GM12801 (cell line): Measurements from ENCODE around the gene SAP130.

Source experiments
- TF ChIP-seq, protein P1 (sequence below): IDR thresholded peaks from one replicate; pipeline ENCODE4 v1.5.1; 2011; ENCODE audit warnings: control low read depth; ENCODE audit not compliant: insufficient read length; ENCODE audit errors: extremely low read depth

SAP130 gene

GRCh38 chr2:128038411-128038810 lies 10.6 kb upstream of the SAP130 start:
- TF ChIP-seq, protein P1, sequence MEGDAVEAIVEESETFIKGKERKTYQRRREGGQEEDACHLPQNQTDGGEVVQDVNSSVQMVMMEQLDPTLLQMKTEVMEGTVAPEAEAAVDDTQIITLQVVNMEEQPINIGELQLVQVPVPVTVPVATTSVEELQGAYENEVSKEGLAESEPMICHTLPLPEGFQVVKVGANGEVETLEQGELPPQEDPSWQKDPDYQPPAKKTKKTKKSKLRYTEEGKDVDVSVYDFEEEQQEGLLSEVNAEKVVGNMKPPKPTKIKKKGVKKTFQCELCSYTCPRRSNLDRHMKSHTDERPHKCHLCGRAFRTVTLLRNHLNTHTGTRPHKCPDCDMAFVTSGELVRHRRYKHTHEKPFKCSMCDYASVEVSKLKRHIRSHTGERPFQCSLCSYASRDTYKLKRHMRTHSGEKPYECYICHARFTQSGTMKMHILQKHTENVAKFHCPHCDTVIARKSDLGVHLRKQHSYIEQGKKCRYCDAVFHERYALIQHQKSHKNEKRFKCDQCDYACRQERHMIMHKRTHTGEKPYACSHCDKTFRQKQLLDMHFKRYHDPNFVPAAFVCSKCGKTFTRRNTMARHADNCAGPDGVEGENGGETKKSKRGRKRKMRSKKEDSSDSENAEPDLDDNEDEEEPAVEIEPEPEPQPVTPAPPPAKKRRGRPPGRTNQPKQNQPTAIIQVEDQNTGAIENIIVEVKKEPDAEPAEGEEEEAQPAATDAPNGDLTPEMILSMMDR = no peak

GRCh38 chr2:128037649-128038048 lies 9.8 kb upstream of the SAP130 start:
- TF ChIP-seq, protein P1 = no peak

- TF ChIP-seq, protein P1 = no peak
Observed at GRCh38 chr2:128036748-128037607, 9.1 kb upstream of the SAP130 start.

- TF ChIP-seq, protein P1 = no peak
Observed at GRCh38 chr2:128032092-128032491, 4.2 kb upstream of the SAP130 start.

DNA sequence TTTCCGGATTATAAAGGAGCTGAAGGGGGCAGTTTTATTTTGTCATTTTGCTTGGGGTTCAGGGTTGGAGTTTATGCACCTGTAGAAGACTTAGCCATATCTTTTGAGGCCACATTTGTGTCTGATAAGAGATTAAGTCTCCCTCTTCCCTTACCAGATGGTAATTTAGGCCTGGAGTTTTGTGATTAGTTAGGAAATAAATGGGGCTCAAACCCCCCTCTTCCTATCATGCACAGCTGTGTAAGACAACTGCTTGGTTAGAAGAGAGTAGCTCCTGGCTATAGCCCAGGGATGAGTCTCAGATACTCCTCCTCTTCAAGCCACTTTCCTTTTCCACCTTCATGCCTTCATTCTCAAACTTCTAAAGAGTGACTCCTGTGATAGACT lies 802 bp upstream of the SAP130 start:
- TF ChIP-seq, protein P1 = no peak

GRCh38 chr2:128027278-128027800 lies 520 bp downstream of the SAP130 start:
- TF ChIP-seq, protein P1 = no peak

DNA sequence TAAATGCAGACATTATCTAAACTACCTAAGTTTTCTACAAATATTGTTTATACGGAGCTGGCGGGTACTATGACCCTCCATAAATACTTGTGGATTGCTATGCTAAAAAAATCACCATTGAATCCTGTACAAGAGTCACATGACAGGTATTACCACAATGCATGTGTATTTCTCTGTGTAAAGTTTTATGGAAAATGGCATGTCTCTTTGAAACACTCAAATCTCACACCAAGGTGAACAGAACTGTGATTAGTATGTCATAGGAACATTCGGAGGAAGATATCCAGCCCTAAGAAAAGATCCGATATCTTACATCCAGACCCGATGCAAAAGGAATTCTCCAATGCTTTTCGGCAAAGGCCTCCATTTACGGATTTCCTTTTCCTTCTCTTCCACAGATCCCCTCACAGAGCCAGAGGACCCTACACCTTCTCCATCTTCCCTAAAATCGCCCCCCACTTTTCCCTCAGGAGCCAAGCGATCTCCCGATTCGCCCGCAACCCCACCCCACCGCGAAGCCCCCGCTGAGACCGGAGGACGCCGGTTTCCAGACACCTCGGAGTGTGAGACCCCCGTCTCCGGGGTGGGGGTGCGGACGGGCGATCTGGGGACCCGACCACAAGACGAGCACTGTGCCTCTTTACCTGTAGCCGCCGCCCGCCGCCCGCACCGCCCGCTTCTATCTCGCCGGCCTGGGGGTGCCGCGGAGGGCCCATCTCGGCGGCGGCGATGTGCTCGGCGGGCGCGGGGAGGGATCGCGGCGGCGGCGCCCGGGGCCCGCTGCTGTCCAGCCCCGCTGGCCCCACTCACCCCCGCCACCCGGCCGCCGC lies 1.2 kb downstream of the SAP130 start:
- TF ChIP-seq, protein P1 = no peak
